Common myeloid progenitor, CD34-positive (primary cell): ENCODE results near the gene IL23R.
A peak's percentile ranks its signal among the peaks of the same experiment; 100 is the strongest.

Experiments
- CTCF ChIA-PET: fragments of 350-600 bp; sonication (Branson Sonifier 250); formaldehyde crosslinking; loops from one replicate; lab custom pipeline; 2021; ENCODE audit warnings: antibody characterized with exemption; lab: Charles Lee
- POLR2A ChIA-PET: fragments of 350-600 bp; sonication (Branson Sonifier 250); formaldehyde crosslinking; loops from one replicate; lab custom pipeline; 2021; ENCODE audit warnings: antibody characterized with exemption; lab: Charles Lee
- DNase-seq, 3 donors: peaks; one replicate each; pipeline versions ENCODE4 v3.0.0 to v3.0.0-alpha.2; 2013
- H3K27ac ChIP-seq, 2 experiments: 1 replicate in 1 of 2; 2 replicates in 1 of 2; pipeline ENCODE4 v1.7.0; 2013; ENCODE audit warnings: inconsistent platforms in 2 of 2, low read length in 2 of 2, mild to moderate bottlenecking in 2 of 2, low read depth in 1 of 2, moderate library complexity in 1 of 2; ENCODE audit not compliant: severe bottlenecking in 2 of 2, insufficient read depth in 1 of 2, poor library complexity in 1 of 2
- H3K27me3 ChIP-seq, 5 experiments: replicated peaks in 2 of 5; 1 replicate in 3 of 5; 2 replicates in 2 of 5; pipeline versions ENCODE4 v1.6.1 to v1.7.0; 2013; ENCODE audit warnings: low read length in 4 of 5, mild to moderate bottlenecking in 2 of 5, moderate library complexity in 2 of 5, inconsistent platforms in 1 of 5; ENCODE audit not compliant: insufficient read depth in 5 of 5, control insufficient read depth in 4 of 5
- H3K36me3 ChIP-seq, 4 experiments: 1 replicate in 2 of 4; 2 replicates in 2 of 4; pipeline versions ENCODE4 v1.6.1 to v1.7.0; 2013; ENCODE audit warnings: low read length in 3 of 4, control low read depth in 1 of 4, mild to moderate bottlenecking in 1 of 4; ENCODE audit not compliant: control insufficient read depth in 4 of 4, insufficient read depth in 4 of 4
- H3K4me1 ChIP-seq, 4 experiments: 1 replicate in 3 of 4; 2 replicates in 1 of 4; pipeline versions ENCODE4 v1.6.1 to v1.7.1; 2013; ENCODE audit warnings: low read length in 3 of 4, mild to moderate bottlenecking in 3 of 4, control low read depth in 1 of 4, inconsistent platforms in 1 of 4, moderate library complexity in 1 of 4; ENCODE audit not compliant: control insufficient read depth in 4 of 4, insufficient read depth in 4 of 4; ENCODE audit errors: control extremely low read depth in 1 of 4
- H3K4me3 ChIP-seq, 7 experiments: 1 replicate in 4 of 7; 2 replicates in 3 of 7; pipeline versions ENCODE4 v1.5.1 to v1.7.0; 2013; ENCODE audit warnings: mild to moderate bottlenecking in 7 of 7, low read length in 6 of 7, moderate library complexity in 6 of 7, inconsistent platforms in 2 of 7, low read depth in 2 of 7, control low read depth in 1 of 7; ENCODE audit not compliant: insufficient read depth in 4 of 7, control insufficient read depth in 1 of 7; ENCODE audit errors: extremely low read depth in 1 of 7
- H3K9me3 ChIP-seq, 5 experiments: 1 replicate in 4 of 5; 2 replicates in 1 of 5; pipeline versions ENCODE4 v1.6.1 to v1.7.1; 2013; ENCODE audit warnings: low read length in 4 of 5, mild to moderate bottlenecking in 2 of 5, inconsistent platforms in 1 of 5, low read depth in 1 of 5, moderate library complexity in 1 of 5; ENCODE audit not compliant: control insufficient read depth in 4 of 5, insufficient read depth in 2 of 5; ENCODE audit errors: control extremely low read depth in 1 of 5
- WGBS: methylation state at CpG from one replicate; pipeline ENCODE4 v1.1.5; 2013; ENCODE audit not compliant: insufficient coverage; 5-methylcytosine and 5-hydroxymethylcytosine counted together

The IL23R gene

GRCh38 chr1:67126974-67127373 is 39.3 kb upstream of the IL23R start:
- no peaks in the 10 kb centered on the region for H3K36me3 ChIP-seq
- no peaks in the 10 kb centered on the region for H3K4me1 ChIP-seq
- no CpG with 5 or more reads among the region's 1 CpG for whole genome bisulfite sequencing
- H3K4me3 ChIP-seq, result no peak overlapping the region
- ChIA-PET POLR2A (no interaction called here), CTCF (interaction anchor here (1.2 to 2.3 kb wide), 4 partner anchors 11 to 86 kb away, joined by 3 to 8 read pairs (median 6); no protein-coding TSS in a partner anchor)
- no peaks in the 10 kb centered on the region for H3K27me3 ChIP-seq
- H3K27ac ChIP-seq, result no peak overlapping the region
- no peak for DNase-seq
- H3K9me3 ChIP-seq, result no peaks in the 10 kb centered on the region

GRCh38 chr1:67130673-67131072 is 35.6 kb upstream of the IL23R start:
- peaks cover 0 to 11% (median 7%) of the 10 kb centered on the region in 4 experiments for H3K4me1 ChIP-seq
- H3K9me3 ChIP-seq, result no peaks in the 10 kb centered on the region
- no peak overlapping the region for H3K27ac ChIP-seq
- no peak overlapping the region for H3K4me3 ChIP-seq
- ChIA-PET POLR2A (no interaction called here), CTCF (interaction anchor here (2.0 kb wide), 1 partner anchor 18 kb away, joined by 7 read pairs; no protein-coding TSS in a partner anchor)
- no peaks in the 10 kb centered on the region for H3K36me3 ChIP-seq
- no CpG with 5 or more reads among the region's 2 CpGs for WGBS
- H3K27me3 ChIP-seq, result no peaks in the 10 kb centered on the region
- DNase-seq, result no peak

- H3K4me1 ChIP-seq, result peaks cover 0 to 11% (median 7%) of the 10 kb centered on the region in 4 experiments
- H3K9me3 ChIP-seq, result no peaks in the 10 kb centered on the region
- H3K27me3 ChIP-seq, result no peaks in the 10 kb centered on the region
- no peak overlapping the region for H3K4me3 ChIP-seq
- H3K36me3 ChIP-seq, result no peaks in the 10 kb centered on the region
- peak in 1 of 3 donors; percentile 29 for DNase-seq
- ChIA-PET POLR2A (no interaction called here), CTCF (no interaction called here)
- no peak overlapping the region for H3K27ac ChIP-seq
- 100% methylated on average over 1 of the region's 2 CpGs for WGBS
These were observed 33.1 kb upstream of the IL23R start for GRCh38 chr1:67133177-67133576.

- no peaks in the 10 kb centered on the region for H3K9me3 ChIP-seq
- H3K4me3 ChIP-seq, result peak within 1 kb of the TSS in 5 of 7 experiments; percentile 25 to 78 (median 57)
- POLR2A ChIA-PET, result interaction anchor here (0.6 to 0.7 kb wide), 2 partner anchors 28 to 672 kb away, joined by 3 to 4 read pairs; no protein-coding TSS in a partner anchor
- no peak within 1 kb of the TSS for H3K27ac ChIP-seq
- H3K4me1 ChIP-seq, result peaks cover 0 to 11% (median 7%) of the 10 kb centered on the region in 4 experiments
- no peaks in the 10 kb centered on the region for H3K36me3 ChIP-seq
- WGBS, result 10% methylated on average over 26 of the region's 28 CpGs
- CTCF ChIA-PET, result interaction anchor here (0.8 to 3.5 kb wide), 4 partner anchors 10 to 77 kb away, joined by 3 to 17 read pairs (median 9); no protein-coding TSS in a partner anchor
- peak; percentile 34 to 68 (median 53) for DNase-seq
- H3K27me3 ChIP-seq, result no peaks in the 10 kb centered on the region
These were observed 31.6 kb upstream of the IL23R start, which contains the start of gene C1orf141 for GRCh38 chr1:67134695-67135094. Gene C1orf141, minus strand, starts transcription at chr1:67134970. Its CDS starts 7,730 bp downstream, at chr1:67127240.

GRCh38 chr1:67135354-67135753 is 30.9 kb upstream of the IL23R start:
- no CpG with 5 or more reads among the region's 2 CpGs for WGBS
- peak in 1 of 3 donors; percentile 41 for DNase-seq
- POLR2A ChIA-PET, result interaction anchor here (0.6 to 0.7 kb wide), 2 partner anchors 28 to 672 kb away, joined by 3 to 4 read pairs; no protein-coding TSS in a partner anchor

GRCh38 chr1:67137307-67137753 is 28.9 kb upstream of the IL23R start:
- H3K27me3 ChIP-seq, result no peaks in the 10 kb centered on the region
- H3K4me1 ChIP-seq, result peaks cover 0 to 11% (median 7%) of the 10 kb centered on the region in 4 experiments
- H3K9me3 ChIP-seq, result no peaks in the 10 kb centered on the region
- POLR2A ChIA-PET, result no interaction called here
- H3K36me3 ChIP-seq, result no peaks in the 10 kb centered on the region
- CTCF ChIA-PET, result interaction anchor here (0.7 to 3.5 kb wide), 5 partner anchors 10 to 137 kb away, joined by 3 to 17 read pairs (median 5); no protein-coding TSS in a partner anchor
- no peak overlapping the region for H3K27ac ChIP-seq
- no peak overlapping the region for H3K4me3 ChIP-seq
- DNase-seq, result no peak
- WGBS, result 100% methylated on average over 4 of the region's 4 CpGs

More at GRCh38 chr1:67135354-67135753, 30.9 kb upstream of the IL23R start:
- H3K36me3 ChIP-seq, result no peaks in the 10 kb centered on the region
- CTCF ChIA-PET, result interaction anchor here (0.8 to 3.5 kb wide), 4 partner anchors 9 to 77 kb away, joined by 3 to 17 read pairs (median 9); no protein-coding TSS in a partner anchor
- H3K9me3 ChIP-seq, result no peaks in the 10 kb centered on the region
- peak overlapping the region in 2 of 7 experiments; percentile 53 to 73 for H3K4me3 ChIP-seq
- peaks cover 0 to 11% (median 7%) of the 10 kb centered on the region in 4 experiments for H3K4me1 ChIP-seq
- H3K27me3 ChIP-seq, result no peaks in the 10 kb centered on the region
- H3K27ac ChIP-seq, result no peak overlapping the region
